GM18873 (cell line): ENCODE measurements around the gene TBC1D10A.

Source experiments
- ATAC-seq: cut with Tn5 transposase; IDR thresholded peaks from one replicate; pipeline ENCODE4 v1.9.1; 2021; ENCODE audit warnings: mild to moderate bottlenecking, moderate library complexity, moderate number of reproducible peaks; ENCODE audit not compliant: unreplicated experiment, low FRiP score

The TBC1D10A gene

DNA sequence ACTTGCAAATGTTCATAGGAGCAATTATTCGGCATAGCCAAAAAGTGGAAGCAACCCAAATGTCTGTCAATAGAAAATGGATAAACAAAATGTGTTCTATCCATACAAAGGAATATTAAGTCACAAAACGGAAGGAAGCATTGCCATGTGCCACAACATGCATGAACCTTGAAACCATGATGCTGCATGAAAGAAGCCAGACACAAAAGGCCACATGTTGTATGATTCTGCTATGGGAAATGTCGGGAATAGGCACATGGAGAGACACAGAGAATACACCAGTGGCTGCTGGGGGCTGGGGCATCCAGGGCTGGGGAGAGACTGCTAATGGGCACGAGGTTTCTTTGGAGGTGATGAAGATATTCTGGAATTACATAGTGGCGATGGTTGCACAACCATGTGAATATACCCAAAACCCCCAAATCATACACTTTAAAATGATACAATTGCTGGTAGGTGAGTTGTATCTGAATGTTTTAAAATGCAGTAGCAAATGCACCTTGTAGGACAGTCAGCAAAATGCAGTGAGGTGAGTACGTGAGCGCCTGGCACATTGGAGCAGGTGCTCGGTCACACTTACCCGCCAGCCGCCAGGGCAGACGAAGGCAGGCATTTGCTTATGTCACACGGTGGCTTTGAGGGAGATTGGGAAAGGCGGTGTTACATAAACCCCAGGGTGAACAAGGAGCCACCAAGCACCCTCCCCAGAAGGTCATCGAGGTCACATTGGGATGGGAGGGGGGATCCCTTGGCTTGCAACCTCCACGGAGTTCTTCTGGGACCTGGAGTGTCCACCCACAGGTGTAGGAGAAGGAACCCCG, 53.8 kb downstream of the TBC1D10A start:
- ATAC-seq: no peak

DNA sequence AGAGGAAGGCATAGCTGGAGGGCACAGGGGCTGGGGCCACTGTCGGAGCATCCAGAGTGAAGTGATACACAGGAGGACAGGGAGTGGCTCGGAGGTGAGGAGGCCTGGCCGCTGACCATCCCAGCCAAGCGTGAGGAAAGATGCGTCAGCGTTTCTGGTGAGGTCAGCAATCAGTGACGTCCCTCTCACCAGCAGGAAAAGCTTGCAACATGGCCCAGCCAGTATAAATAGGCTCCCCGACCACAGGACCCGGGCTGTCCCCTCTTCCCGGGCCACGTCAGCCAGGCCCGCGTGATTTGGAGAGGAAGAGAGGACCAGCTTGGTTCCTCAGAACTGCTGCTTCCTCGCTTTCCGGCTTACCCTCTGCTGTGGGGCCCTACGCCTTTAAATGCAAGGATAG, 55.9 kb downstream of the TBC1D10A start:
- no peak for ATAC-seq

DNA sequence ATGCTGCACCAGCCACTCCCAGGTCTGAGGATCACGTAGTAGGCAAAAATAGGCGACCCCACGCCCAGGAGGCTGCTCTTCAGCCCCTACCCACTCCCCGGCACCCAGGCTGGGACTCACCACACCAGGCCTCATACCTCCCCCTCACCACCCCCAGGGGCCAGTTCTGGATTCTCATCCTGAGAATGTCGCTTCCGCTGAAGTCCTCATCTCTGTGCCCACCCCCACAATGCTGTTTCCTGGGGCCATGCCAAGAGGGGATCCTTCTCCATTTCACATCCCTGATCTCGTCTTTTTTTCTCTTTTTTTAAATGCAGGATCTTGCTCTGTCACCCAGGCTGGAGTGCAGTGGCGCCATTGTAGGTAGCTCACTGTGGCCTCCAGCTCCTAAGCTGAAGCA, 58.4 kb downstream of the TBC1D10A start:
- ATAC-seq: no peak

DNA sequence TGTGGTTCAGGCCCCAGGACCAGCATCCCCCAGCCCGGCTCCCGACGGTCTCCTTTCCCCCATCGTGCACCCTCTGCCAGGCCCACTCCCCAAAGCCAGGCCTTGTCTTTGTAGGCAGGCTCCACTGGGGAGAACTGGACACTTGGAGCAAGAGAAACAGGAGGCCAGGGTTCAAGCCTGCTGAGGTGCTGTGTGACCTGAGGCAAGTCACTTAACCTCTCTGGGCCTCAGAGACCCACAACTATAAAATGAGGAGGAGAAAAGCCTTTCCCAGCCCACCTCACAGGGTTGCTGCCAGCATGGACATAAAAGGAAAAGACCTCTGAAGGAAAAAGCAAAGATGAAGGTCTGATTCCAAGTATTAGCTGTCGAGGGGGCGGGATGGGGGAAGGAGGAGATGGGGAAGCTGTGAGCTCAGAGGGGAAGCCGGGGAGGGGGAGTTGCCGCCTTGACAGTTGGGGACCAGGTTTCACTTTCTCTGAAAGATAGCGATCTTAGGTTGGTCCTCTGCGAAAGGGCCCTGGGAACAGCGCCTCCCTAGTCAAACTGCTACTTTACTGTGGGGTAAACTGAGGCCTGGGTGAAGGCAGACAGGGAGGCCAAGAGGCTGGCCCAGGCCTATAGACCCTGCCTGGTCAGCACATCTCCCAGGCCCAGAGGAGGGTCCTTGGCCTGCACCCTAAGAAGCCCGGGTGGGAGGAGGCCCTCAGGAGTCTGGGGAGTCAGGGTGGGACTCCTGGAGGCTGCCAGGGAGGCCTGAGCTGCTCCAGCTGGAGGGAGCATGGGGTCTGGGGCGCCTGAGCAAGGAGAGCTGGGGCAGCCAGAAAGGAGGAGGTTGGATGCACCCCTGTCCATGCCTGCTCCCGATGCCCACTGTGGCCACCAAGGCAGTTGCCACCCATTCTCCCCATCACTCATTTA, 59.1 kb downstream of the TBC1D10A start:
- no peak for ATAC-seq

DNA sequence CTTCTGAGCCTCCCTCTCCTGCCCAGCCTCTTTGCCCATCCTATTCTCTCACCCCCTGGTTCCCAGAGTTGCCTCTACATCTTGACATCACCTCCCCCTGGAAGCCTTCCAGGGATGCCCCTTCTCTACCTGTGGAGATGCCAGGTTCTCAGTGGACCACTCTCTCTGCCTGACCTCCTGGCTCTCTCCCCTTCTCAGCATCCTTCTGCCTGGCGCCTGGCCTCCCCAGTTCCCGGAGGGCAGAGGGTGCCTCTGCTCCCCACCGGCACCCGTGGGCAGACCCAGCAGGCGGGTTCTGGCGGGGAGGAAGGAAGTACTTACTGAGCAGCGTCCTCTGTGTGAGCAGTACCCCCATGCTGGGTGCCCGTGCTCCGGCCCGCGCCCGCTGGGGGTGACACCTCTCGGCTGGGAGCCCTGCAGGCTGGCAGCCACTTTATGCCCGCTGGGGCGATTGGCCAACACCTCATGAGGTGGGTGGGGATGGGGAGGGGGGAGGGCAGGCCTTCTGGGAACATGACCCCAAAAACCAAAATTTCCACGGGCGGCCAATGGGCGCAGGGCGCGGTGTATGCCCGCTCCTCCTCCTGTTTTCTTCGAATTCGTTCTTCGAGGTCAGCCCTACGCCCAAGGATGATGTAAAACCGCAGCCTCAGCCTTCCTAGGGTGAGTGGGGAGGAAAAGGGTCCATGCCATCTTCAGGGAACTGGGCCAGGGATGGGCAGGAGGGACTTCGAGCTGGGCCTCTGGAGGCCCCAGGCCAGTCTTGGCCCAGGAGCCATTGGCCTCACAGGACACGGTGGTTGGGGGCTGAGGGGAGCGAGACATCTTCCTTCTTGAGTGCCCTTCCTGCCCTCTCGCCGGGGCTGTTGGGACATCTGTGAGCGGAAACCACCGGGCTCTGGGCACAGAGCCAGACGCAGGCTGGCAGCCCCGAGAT, 60.0 kb downstream of the TBC1D10A start, which contains the start of gene OSM:
Gene OSM, minus strand, starts transcription at position 407 of the 937 bp plus-strand sequence. Its CDS starts 52 bp downstream, at position 355.
- ATAC-seq: no peak

DNA sequence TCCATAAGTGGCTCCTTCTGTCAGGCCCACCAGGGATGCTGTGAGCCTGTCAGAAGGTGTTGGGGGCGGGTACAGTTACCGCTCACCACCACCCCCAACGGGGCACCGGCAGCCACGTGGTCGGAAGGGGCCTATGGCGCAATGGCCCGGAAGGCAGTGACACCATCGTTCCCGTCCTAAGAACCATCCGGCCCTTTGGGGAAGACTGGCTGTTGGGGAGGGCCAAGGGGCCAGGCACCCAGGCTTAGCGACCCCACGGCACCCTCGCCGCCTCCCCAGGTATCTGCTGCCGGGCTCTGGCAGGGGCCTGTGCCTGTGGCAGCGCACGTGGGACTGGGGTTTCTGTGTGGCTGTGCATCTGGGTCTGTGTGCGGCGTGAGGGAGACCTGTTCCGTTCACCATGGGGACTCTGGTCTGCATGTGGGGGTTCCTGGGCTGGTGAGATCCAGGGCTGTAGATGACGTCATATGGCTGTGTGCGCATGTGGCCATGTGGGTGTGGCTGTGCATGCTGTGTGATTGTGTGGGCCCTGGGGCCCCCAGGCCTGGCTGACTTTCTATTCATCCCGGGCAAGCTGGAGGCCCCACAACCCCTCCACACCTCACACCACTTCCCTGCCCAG, 60.8 kb downstream of the TBC1D10A start:
- ATAC-seq: peak; percentile 58

DNA sequence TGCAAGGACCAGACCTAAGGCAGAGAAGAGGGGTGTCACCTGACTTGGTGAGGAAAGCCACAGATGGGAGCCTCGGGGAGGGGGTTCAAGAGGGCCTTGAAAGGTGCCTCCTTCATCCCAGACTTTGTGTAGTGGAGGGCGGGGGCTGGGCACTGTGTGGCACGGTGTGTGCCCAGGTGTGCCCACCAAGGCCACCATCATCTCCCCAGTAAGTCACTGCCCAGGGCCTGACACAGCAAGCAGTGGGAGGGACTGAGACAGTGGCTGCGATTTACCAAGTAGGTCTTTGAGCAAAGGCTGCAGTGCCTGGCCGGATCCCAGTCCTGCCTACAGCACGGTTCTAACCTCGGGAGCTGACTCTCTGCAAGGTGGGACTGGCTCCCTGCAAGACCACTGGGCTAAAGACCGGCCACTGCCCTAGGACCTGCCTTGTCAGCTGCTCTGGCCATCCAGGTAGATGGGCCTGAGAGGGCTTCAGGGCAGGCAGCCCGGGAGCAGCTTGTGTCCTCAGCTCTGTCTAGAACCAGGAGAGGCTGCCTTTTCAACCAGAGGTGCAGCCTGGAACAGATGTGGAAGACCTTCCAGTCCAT, 61.5 kb downstream of the TBC1D10A start:
- no peak for ATAC-seq

DNA sequence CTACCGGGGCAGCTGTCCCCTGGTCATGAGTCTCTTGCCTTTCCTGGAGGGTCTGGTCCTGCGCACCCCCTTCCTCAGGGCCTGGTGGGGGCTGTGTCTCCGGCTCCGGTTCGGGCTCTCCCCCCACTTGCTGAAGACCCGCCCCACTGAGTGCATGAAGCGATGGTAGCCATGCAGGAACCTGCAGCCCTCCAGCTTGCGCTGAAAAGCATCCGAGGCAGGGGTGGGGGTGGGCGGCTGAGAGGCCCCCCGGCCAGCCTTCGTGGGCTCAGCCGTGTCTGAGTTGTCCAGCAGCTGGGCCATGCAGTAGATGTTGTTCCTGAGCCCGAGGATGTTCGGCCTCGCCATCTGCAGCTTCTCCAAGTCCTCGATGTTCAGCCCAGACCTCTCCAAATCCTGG, 62.9 kb downstream of the TBC1D10A start:
- ATAC-seq: no peak

DNA sequence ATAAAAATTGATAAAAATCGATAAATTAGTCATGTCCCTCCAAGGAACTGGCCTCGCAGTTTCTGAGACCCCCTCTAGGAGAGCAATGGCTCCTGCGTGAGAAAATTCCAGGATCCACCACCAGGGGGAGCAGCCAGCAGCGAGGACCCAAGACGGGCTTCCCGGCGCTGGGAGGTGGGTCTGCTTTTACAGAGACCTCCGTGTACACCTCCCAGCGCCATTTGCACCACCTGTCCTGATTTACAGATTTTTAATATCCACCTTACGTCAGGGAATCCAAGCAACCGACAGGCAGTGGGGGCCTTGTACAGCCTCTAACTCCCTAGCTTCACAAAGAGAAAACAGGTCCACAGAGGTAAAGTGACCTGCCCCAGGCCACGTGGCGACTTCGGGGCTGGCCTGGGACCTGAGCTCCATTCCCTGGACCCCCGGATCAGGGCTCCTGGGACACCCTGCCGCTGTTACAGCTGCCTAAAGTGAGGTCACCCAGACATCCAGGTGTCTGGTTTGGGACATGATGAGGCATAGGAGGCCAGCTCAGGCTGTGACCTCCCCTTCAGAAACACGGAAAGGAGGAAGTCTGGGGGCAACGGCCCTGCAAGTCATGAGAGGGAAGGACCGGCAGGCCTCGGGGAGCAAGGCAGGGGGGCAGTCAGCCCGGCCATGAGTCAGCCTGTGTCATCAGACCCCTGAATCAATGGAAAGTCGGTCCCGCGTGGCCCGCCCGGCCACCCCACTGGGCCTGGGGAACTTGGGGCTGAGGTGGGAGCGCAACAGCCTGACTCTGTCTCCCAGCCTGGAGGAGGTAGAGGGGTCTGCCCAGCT, 63.6 kb downstream of the TBC1D10A start:
- no peak for ATAC-seq

DNA sequence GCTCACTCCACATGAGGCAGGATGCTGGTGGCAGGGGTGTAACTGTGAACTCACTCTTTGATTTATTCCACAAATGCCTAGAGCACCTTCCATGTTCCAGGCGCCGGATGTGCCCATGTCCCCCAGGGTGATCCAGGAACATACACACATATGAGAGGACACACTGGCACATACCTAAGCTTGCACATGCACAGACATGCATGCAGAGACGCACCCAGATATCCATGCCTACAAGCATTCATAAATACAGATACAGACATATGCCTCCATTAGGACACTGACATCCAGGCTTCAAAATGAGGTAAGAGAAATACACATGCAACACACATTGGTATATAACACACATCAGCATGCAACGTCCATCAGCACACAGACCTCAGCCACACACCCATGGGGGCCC, 64.6 kb downstream of the TBC1D10A start:
- ATAC-seq: no peak

DNA sequence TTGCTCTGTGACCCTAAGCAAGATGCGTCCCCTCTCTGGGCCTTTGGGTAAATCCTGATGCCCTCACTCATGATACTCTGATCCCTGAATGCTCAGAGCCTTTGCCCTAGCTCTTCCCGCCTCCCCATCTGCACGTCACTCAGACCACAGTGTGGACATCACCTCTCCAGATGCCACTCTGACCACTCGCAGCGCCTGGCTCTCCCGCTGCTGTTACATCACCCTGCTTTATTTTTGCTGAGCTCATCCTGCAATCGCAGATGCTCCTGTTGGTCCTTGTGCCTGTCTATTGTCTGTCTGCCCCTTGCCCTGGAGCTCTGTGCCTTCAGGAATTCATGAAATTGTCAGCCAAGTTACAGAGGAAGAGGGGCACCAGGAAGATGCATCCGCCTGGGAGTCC, 65.6 kb downstream of the TBC1D10A start:
- ATAC-seq: no peak

DNA sequence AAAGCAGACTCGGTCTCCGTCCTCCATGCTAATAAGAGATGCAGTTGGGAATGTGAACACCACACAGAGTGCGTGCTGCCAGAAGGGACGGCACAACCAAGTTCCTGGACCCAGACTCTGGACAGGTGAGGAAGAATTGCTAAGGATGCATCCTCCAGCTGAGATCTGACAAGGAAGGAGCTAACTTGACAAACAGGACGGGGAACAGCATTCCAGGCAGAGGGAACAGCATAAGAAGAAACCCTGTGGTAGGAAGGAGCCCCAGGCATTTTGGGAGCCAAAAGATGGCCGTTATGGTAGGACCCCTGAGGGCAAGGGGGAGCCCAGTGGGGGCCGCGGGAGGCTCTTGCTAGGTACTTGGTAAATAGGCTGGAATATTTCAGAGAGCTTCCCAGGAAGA, 66.1 kb downstream of the TBC1D10A start:
- ATAC-seq: no peak

DNA sequence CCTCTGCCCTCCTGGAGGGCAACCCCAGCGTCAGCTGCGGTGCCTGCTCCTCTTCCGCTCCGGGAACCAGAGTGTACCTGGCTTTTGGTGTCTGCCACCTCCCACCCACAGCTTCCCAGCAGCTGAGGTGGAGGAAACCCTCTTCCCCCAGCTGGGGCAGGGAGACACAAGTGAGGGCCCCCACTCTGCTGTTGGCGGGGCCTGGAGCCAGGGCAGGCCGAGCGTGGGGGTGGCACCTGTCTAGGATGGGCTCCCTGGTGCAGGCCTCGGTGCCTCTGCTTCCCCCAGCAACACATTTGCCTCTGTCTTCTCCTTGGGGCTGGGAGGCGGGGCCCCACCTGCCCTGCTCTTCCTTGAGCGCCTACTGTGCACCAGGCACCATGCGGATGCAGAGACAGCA, 66.5 kb downstream of the TBC1D10A start:
- no peak for ATAC-seq

DNA sequence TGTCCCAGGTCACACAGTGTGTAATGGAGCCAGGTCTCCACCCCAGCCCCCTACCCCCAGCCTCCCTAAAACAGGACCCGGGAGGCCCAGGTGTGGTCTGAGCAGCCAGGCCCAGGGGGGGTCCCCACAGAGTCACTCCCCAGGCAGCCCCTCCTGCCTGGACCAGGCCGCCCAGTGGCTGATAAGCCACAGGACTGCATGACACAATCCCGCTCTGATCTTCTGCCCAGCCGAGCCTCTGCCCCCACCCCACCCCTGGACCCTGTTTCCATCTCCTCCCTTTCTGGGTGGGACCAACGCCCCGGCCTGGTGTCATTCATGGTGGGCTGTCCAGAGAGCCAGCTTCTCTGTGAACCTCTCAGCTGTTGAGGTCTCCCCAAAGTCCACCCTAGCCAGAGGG, 72.4 kb downstream of the TBC1D10A start:
- ATAC-seq: no peak

DNA sequence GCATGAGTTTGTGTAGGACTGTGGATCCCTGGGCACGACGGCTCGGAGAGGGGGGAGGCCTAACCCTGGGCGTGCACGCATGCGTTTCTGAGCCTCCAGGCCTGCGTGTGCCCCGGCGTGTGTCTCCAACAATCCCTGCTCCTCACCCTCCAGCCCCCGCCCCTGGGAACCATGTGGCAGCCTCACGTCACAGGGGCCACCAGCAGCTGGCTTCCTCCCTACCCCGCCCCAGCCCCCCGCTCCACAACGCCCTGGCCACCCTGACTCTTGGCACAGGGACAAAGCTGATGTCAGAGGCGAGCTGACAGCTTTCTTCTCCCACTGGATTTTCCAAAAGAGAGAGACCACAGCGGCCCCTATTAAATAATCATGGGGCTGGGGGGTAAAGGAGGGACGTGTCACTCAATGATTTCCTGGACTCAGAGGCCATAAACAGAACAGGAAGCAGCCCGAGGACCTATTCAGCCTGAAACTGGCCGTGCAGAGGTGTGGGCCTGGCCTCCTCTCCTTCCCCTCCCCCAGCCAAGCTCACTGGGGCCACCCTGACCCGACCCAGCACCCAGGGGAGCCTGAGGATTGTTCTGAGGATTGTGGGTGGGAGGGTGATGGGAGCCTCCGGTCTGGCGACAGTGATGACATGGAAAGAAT, 73.4 kb downstream of the TBC1D10A start:
- ATAC-seq: no peak

DNA sequence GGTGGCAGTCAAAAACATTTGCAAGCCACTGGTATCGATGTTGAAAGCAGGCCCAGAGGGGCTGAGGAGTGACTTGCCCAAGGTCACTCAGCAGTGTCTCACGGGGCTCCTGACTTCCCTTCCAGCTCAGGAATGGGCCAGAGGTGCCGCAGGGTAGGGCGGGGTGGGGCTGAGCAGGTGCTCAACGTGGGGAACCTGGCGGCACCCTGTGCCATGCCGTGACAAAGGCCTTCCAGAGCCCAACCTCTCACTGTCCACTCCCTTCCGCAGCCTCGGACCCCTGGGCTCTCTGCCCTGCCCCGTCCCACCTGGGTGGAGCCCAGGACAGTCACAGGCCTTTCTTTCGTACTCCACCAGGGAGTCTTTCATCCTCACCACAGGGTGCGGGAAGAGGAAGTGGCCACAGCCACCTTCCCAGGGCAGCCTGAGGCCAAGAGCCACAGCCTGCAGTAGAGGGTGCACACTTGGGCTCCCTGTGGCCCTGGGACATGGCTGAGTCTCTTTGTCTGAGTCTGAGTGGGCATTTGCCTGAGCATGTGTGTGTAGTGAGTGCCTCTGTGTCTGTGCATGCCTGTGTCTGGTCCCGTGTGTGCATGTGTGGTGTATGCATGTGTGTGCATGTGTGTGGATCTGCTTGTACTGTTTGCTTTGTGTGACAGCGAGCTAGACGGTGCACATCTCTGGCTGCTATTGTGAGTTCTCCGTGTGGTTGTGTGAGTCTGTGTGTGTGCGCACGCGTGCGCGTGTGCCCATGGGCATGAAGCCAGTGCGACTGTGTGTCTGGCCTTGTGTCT, 74.1 kb downstream of the TBC1D10A start:
- ATAC-seq: no peak

DNA sequence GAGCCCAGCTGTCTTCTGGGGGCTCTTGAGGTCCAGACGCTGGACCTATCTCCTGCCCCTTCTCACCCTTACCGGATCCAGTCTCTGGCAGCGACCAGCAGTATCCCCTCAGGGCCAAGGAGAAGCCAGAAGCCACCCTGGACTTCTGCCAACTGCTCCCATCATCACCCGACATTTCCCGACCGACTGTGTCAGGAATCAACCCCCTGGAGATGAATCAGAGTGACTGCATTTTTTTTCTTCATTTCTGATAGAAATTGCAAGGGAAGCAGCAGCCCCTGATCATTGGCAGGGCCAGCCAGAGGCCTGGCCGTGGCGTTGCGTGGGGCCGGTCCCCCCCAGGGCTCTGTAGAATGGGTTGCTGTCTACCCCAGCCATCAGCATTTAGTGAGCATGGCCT, 75.0 kb downstream of the TBC1D10A start:
- no peak for ATAC-seq
